ENCODE results near the gene TCP1.

Gene TCP1

DNA sequence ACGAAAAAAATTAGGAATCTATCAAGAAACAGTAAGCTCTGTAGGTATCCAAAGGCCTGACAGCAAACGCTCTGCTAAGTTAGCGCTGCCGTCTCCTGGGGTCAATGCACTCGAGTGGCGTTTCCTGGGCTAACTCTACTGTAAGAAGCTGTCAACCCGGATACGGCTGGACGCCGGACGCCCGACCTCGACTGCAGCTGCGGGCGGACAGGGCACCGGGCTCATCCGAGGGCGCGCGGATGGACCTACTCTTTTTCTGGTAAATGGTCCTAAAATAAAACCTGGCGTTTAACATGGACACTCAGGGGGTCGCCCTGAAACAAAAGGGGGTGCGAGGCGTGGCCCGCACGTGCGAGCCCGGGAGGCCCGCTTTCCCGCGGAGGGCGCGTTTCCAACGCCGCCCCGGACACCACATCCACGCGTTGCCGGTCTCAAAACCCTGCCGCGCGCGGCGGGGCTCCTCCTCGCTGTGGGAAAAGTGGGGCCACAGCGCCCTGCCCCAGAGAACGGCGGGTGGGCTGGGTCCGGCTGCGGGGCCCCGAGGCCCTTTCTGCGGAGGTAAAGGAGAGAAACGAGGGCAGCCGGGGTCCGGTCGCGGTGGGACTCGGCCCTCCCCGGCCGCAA, 537 bp downstream of the TCP1 start:
- TF ChIP-seq, protein P1, sequence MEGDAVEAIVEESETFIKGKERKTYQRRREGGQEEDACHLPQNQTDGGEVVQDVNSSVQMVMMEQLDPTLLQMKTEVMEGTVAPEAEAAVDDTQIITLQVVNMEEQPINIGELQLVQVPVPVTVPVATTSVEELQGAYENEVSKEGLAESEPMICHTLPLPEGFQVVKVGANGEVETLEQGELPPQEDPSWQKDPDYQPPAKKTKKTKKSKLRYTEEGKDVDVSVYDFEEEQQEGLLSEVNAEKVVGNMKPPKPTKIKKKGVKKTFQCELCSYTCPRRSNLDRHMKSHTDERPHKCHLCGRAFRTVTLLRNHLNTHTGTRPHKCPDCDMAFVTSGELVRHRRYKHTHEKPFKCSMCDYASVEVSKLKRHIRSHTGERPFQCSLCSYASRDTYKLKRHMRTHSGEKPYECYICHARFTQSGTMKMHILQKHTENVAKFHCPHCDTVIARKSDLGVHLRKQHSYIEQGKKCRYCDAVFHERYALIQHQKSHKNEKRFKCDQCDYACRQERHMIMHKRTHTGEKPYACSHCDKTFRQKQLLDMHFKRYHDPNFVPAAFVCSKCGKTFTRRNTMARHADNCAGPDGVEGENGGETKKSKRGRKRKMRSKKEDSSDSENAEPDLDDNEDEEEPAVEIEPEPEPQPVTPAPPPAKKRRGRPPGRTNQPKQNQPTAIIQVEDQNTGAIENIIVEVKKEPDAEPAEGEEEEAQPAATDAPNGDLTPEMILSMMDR (IDR thresholded peaks at IDR 0.05; ENCODE audit: low read depth, low read length): no peak
- TF ChIP-seq EZH2phosphoT487 (IDR thresholded peaks at IDR 0.05; ENCODE audit: low read depth): no peak
- peak overlapping the region; percentile 71 for H3K4me2 ChIP-seq (ENCODE audit: low read length)
- H3K27me3 ChIP-seq (ENCODE audit: low read depth, low read length): no peaks in the 10 kb centered on the region
- peak overlapping the region; percentile 94 for H3K4me3 ChIP-seq (ENCODE audit: low read length)
- no peaks in the 10 kb centered on the region for H3K9me3 ChIP-seq (ENCODE audit: insufficient read depth, low read length)
- peaks cover 86% of the 10 kb centered on the region for H3K79me2 ChIP-seq (ENCODE audit: low read length)
- peaks cover 37% of the 10 kb centered on the region for H3K36me3 ChIP-seq (replicated peaks; ENCODE audit: low read depth, low read length)
- no peak overlapping the region for H2AFZ ChIP-seq (ENCODE audit: low read depth, low read length)
- H4K20me1 ChIP-seq (ENCODE audit: insufficient read depth, low read length): peaks cover 9% of the 10 kb centered on the region
- H3K4me1 ChIP-seq (ENCODE audit: low read length): peaks cover 21% of the 10 kb centered on the region
- peak overlapping the region; percentile 67 for H3K27ac ChIP-seq (ENCODE audit: low read length)
- H3K9ac ChIP-seq (ENCODE audit: low read length): peak overlapping the region; percentile 94

DNA sequence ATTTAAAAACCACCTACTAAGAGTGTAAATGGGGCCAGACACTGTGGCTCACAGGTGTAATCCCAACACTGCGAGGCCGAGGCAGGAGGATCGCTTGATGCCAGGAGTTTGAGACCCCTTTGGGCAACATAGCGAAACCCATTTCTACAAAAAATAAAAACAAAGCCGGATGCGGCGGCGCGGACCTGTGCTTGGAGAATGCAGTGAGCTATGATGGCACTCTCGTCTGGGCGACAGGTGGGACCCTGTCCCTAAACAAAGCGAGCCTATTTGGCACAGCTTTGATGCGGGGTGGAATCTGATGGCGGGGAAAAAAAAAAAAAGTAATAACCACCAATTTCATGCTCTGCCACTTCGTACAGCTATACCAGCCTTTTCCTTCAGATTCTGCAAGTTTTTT, 1.1 kb downstream of the TCP1 start:
- no peak for TF ChIP-seq EZH2phosphoT487 (IDR thresholded peaks at IDR 0.05; ENCODE audit: low read depth)
- TF ChIP-seq, protein P1 (IDR thresholded peaks at IDR 0.05; ENCODE audit: low read depth, low read length): no peak
- Histone ChIP-seq H4K20me1 (ENCODE audit: insufficient read depth, low read length) (peaks cover 9% of the 10 kb centered on the region), H3K27me3 (ENCODE audit: low read depth, low read length) (no peaks in the 10 kb centered on the region), H3K79me2 (ENCODE audit: low read length) (peaks cover 88% of the 10 kb centered on the region), H2AFZ (ENCODE audit: low read depth, low read length) (no peak overlapping the region), H3K9ac (ENCODE audit: low read length) (peak overlapping the region; percentile 94), H3K27ac (ENCODE audit: low read length) (0 out of 2 replicates have a peak overlapping the region, but pooled peaks have one; percentile 67), H3K4me1 (ENCODE audit: low read length) (peaks cover 21% of the 10 kb centered on the region), H3K4me2 (ENCODE audit: low read length) (peak overlapping the region; percentile 71), H3K4me3 (ENCODE audit: low read length) (peak overlapping the region; percentile 94), H3K36me3 (replicated peaks; ENCODE audit: low read depth, low read length) (peaks cover 40% of the 10 kb centered on the region), H3K9me3 (ENCODE audit: insufficient read depth, low read length) (no peaks in the 10 kb centered on the region)

DNA sequence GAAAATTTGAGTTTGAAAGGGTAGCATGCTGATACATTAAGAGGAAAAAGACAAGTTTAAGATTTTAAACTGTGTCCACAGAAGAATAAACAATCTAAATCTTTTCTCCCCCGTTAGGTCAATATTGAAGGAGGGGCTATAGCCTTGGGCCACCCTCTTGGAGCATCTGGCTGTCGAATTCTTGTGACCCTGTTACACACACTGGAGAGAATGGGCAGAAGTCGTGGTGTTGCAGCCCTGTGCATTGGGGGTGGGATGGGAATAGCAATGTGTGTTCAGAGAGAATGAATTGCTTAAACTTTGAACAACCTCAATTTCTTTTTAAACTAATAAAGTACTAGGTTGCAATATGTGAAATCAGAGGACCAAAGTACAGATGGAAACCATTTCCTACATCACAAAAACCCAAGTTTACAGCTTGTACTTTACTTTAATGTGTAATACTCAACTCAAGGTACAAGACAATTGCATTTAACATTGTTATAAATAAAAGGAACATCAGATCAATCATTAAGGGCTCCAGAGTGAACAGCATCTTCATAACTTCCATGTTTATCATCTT, 10.8 kb downstream of the TCP1 start:
- H3K9me3 ChIP-seq (ENCODE audit: insufficient read depth, low read length): no peaks in the 10 kb centered on the region
- no peak overlapping the region for H3K4me2 ChIP-seq (ENCODE audit: low read length)
- H3K27ac ChIP-seq (ENCODE audit: low read length): no peak overlapping the region
- no peak overlapping the region for H3K9ac ChIP-seq (ENCODE audit: low read length)
- H3K4me3 ChIP-seq (ENCODE audit: low read length): no peak overlapping the region
- no peaks in the 10 kb centered on the region for H3K4me1 ChIP-seq (ENCODE audit: low read length)
- H2AFZ ChIP-seq (ENCODE audit: low read depth, low read length): no peak overlapping the region
- H3K36me3 ChIP-seq (replicated peaks; ENCODE audit: low read depth, low read length): peaks cover 64% of the 10 kb centered on the region
- no peaks in the 10 kb centered on the region for H4K20me1 ChIP-seq (ENCODE audit: insufficient read depth, low read length)
- TF ChIP-seq, protein P1 (IDR thresholded peaks at IDR 0.05; ENCODE audit: low read depth, low read length): no peak
- TF ChIP-seq EZH2phosphoT487 (IDR thresholded peaks at IDR 0.05; ENCODE audit: low read depth): no peak
- H3K27me3 ChIP-seq (ENCODE audit: low read depth, low read length): no peaks in the 10 kb centered on the region
- H3K79me2 ChIP-seq (ENCODE audit: low read length): peaks cover 16% of the 10 kb centered on the region

DNA sequence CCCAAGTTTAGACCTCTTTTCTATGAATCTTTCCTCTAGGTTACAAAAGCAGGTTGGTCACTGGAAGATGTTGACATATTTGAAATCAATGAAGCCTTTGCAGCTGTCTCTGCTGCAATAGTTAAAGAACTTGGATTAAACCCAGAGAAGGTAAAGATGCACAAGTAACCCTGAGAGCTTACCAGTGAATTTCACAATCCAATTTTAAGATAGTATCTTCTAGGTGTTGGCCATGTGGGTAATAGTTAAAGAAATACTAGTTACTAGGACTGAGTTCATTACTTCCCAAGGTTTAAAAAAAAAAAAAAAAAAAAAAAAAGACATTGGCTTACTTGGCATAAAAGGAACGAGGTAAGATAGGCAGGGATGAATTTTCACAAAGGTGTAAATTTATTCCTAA, 11.3 kb downstream of the TCP1 start:
- Histone ChIP-seq H4K20me1 (ENCODE audit: insufficient read depth, low read length) (no peaks in the 10 kb centered on the region), H3K27ac (ENCODE audit: low read length) (no peak overlapping the region), H3K36me3 (replicated peaks; ENCODE audit: low read depth, low read length) (peaks cover 61% of the 10 kb centered on the region)

More for the DNA sequence above, 11.3 kb downstream of the TCP1 start:
- Histone ChIP-seq H3K9ac (ENCODE audit: low read length) (no peak overlapping the region), H3K27me3 (ENCODE audit: low read depth, low read length) (no peaks in the 10 kb centered on the region), H2AFZ (ENCODE audit: low read depth, low read length) (no peak overlapping the region), H3K4me3 (ENCODE audit: low read length) (no peak overlapping the region), H3K79me2 (ENCODE audit: low read length) (peaks cover 13% of the 10 kb centered on the region), H3K4me1 (ENCODE audit: low read length) (no peaks in the 10 kb centered on the region), H3K4me2 (ENCODE audit: low read length) (no peak overlapping the region), H3K9me3 (ENCODE audit: insufficient read depth, low read length) (no peaks in the 10 kb centered on the region)
- TF ChIP-seq, protein P1 (IDR thresholded peaks at IDR 0.05; ENCODE audit: low read depth, low read length): no peak
- no peak for TF ChIP-seq EZH2phosphoT487 (IDR thresholded peaks at IDR 0.05; ENCODE audit: low read depth)

All from OCI-LY3 (cell line).